HG03139 (cell line): Measurements from ENCODE around the gene DNAH1.

Experiments used
- ATAC-seq: cut with Tn5 transposase; IDR thresholded peaks from one replicate; pipeline ENCODE4 v1.9.1; 2021; ENCODE audit not compliant: unreplicated experiment

The DNAH1 gene

DNA sequence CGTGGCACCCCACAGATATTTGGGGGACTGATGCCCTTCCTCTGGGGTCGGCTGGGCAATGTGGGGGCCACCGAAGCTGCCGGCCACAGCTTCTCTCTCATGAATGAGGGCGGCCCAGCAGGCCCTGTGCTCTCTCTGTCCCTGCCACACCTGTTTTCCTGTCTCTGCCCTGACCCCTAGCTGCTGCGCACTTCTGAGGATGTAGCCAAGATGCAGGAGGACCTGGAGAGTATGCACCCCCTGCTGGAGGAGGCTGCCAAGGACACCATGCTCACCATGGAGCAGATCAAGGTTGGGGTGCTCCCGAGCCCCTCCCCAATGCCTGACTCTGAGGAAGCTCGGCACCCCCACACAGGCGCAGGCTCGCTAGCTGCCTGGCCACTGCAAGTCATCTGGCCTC is 69.0 kb downstream of the DNAH1 start:
- no peak for ATAC-seq

DNA sequence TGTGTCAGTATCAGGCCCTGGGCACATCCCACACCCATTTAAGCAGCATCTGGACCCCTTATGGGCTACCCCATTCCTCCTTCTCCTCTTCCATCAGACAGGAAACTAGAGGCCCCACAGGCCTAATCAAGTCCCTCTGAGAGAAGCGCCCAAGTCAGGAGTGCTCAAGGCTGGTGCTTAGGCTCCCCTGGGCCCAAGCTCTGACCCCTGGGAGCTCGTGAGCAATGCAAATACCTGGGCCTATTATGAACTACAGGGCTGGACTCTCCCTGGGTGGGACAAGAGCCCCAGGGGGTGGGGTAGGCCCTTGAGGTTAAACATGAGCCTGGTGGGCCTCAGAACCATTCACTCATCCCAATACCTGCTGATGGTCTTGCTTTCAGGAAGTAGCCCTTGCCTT is 71.4 kb downstream of the DNAH1 start:
- no peak for ATAC-seq

- no peak for ATAC-seq
Observed at GRCh38 chr3:52388348-52388821, 72.3 kb downstream of the DNAH1 start.

GRCh38 chr3:52388933-52389332 is 72.8 kb downstream of the DNAH1 start:
- ATAC-seq: no peak

DNA sequence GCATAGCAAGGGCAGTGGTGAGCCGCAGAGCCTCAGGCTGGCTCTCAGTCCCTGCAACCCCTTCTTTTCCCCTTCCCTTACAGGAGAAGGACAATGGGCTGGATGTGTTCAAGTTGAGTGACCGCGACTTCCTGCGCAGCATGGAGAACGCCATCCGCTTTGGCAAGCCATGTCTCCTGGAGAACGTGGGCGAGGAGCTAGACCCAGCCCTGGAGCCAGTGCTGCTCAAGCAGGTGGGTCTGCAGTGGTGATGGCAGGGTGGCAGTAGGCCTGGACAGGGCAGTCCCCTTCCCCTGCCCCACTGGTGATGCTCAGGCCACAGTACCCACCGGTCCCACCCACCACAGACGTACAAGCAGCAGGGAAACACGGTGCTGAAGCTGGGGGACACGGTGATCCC is 75.0 kb downstream of the DNAH1 start:
- no peak for ATAC-seq

- ATAC-seq: no peak
Observed at GRCh38 chr3:52392216-52392930, 76.3 kb downstream of the DNAH1 start.

DNA sequence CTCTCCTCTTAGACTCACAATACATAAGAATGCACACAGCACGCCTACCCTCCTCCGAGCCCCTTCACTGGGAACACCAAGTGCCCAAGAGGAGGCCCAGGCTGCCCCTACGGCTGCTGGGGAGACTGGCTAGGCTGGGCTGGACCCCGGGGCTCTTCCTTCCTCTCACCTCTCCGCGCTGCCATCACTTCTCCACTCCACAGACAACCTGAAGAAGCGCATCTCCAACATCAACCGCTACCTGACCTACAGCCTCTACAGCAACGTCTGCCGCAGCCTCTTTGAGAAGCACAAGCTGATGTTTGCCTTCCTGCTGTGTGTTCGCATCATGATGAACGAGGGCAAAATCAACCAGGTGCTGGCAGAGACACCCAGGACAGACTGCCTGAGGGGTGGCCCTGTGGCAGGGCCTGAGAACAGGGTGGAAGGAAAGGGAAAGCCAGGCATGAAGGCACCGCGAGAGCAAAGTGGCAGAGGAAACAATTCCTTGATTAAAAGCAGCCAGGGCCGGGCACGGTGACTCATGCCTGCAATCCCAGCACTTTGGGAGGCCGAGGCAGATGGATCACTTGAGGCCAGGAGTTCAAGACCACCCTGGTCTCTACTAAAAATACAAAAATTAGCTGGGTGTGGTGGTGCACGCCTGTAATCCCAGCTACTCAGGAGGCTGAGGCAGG is 77.2 kb downstream of the DNAH1 start:
- ATAC-seq: no peak

DNA sequence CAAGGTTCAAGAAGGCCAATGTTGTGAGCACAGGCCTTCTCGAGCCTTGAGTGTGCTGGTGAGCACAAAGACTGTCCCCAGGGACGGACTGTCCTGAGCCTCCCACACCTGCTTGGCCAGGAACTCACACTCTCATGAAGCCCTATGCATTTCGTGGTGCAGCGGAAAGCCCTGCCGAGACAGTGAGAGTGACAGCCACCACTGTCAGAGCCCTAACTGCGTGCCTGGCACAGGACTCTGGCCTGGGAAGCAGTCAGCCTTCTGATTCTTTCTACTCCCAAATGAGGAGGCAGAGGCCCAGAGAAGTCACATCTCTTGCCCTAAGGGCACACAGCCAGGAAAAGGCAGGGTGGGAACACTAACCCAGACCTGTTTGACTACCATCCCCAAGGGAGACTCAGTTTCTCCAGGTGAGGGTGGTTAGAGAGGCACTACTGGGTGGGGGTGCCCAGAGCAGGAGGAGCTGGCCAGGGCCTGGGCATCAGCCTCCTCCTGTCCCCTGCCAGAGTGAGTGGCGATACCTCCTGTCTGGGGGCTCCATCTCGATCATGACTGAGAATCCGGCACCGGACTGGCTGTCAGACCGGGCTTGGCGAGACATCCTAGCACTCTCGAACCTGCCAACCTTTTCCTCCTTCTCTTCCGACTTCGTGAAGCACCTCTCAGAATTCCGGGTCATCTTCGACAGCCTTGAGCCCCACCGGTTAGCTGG is 78.0 kb downstream of the DNAH1 start:
- no peak for ATAC-seq

DNA sequence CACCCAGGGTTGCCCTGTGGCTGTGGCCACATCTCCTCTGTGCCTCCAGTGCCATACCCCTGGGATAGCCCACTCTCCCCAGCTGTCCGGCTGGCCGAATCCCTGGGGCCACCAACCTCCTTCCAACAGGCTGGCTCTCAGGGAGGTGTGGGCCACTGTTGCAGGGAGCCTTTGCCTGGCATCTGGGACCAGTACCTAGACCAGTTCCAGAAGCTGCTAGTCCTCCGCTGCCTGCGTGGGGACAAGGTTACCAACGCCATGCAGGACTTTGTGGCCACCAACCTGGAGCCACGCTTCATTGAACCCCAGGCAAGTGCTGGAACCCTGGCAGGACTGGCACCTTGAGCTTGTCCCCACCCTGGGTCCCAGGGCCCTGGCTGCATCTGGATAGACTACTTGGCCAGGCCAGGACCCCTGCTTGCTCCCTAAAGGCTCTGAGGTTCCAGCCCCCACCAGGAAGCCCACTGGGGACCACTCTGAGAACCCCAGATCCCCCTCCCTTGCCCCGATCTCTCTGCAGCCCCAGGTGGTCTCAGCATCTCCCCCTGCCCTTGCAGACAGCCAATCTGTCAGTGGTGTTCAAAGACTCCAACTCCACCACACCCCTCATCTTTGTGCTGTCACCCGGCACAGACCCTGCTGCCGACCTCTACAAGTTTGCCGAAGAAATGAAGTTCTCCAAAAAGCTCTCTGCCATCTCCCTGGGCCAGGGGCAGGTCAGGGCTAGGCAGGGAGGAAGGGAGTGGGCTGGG is 78.8 kb downstream of the DNAH1 start:
- no peak for ATAC-seq

DNA sequence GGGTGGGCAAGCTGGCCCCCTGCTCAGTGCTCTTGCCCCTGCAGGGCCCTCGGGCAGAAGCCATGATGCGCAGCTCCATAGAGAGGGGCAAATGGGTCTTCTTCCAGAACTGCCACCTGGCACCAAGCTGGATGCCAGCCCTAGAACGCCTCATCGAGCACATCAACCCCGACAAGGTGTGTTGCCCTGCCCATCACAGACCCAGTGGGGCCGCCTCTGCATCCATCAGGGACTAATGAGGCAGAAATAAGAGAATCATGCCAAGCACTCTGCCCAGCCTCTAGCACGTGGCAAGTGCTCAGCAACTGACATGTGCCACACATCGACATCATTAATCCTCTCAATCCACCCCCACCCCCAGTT is 79.4 kb downstream of the DNAH1 start:
- no peak for ATAC-seq

DNA sequence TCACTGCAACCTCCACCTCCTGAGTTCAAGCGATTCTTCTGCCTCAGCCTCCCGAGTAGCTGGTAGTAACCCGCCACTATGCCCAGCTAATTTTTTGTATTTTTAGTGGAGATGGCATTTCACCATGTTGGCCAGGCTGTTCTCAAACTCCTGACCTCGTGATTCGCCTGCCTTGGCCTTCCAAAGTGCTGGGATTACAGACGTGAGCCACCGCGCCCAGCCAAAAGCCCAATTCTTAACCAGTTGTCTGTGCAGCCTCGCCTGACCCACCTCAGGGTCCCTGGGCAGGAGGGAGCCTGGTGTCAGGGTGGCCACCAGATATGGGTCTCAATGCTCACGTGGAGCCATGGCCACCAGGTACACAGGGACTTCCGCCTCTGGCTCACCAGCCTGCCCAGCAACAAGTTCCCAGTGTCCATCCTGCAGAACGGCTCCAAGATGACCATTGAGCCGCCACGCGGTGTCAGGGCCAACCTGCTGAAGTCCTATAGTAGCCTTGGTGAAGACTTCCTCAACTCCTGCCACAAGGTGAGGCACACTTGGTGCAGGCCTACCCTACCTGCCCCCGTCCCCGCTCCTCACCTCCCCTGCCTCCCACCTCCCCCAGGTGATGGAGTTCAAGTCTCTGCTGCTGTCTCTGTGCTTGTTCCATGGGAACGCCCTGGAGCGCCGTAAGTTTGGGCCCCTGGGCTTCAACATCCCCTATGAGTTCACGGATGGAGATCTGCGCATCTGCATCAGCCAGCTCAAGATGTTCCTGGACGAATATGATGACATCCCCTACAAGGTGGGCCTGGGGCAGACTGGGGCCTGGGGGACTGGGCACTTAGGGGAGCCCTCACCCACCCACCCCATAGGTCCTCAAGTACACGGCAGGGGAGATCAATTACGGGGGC is 80.1 kb downstream of the DNAH1 start:
- no peak for ATAC-seq

DNA sequence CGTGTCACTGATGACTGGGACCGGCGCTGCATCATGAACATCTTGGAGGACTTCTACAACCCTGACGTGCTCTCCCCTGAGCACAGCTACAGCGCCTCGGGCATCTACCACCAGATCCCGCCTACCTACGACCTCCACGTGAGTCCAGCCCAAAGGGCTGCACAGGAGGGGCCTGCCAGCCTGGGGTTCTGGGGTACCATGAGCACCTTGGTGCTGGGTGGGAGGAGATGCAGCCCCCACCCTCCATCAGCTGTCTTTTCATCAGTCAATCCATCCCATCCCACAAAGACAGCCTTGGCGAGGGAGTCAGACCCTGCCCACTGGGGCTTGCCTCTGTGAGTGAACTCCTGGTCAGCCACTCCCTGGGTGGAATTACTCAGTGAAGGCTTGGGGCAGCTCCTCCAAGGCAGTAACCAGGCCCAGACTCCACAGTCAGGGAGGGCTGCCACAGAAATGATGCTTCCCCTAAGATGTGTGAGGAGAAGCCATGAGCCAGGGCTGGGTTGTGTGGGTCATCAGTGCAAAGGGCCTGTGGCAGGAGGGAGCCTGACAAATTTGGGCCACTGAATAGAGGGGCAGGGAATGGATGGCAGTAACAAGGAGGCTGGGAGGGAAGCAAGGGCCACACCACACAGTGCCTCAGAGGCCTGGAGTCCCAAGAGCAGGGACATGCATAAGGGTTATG is 80.9 kb downstream of the DNAH1 start:
- no peak for ATAC-seq

DNA sequence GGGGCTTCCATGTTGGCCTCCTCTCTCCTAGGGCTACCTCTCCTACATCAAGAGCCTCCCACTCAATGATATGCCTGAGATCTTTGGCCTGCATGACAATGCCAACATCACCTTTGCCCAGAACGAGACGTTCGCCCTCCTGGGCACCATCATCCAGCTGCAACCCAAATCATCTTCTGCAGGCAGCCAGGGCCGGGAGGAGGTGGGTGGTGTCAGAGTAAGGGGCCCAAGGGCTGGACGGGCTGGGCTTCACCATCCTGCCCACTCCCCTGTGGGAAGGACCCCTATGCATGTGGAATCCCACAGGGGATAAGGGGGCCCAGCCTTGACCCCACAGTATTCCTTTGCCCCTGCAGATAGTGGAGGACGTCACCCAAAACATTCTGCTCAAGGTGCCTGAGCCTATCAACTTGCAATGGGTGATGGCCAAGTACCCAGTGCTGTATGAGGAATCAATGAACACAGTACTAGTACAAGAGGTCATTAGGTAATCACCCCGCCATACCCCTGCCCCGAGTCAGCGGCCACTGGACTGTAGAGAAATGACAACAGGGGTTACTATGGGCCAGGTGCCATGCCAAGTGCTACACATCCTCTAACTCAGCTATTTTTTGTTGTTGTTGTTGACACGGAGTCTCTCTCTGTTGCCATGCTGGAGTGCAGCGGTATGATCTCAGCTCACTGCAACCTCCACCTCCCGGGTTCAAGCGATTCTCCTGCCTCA is 81.7 kb downstream of the DNAH1 start:
- ATAC-seq: no peak

DNA sequence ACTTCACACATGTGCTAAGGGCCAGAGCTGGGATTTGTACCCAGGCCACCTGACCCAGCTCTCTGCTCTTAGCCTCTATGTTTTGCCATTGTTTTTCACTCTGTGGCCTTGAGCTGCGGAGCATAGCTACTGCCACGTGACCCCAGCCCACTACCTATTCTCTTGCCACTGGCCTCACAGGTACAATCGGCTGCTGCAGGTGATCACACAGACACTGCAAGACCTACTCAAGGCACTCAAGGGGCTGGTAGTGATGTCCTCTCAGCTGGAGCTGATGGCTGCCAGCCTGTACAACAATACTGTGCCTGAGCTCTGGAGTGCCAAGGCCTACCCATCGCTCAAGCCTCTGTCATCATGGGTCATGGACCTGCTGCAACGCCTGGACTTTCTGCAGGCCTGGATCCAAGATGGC is 82.6 kb downstream of the DNAH1 start:
- no peak for ATAC-seq

GRCh38 chr3:52399131-52399530 is 83.0 kb downstream of the DNAH1 start:
- no peak for ATAC-seq

DNA sequence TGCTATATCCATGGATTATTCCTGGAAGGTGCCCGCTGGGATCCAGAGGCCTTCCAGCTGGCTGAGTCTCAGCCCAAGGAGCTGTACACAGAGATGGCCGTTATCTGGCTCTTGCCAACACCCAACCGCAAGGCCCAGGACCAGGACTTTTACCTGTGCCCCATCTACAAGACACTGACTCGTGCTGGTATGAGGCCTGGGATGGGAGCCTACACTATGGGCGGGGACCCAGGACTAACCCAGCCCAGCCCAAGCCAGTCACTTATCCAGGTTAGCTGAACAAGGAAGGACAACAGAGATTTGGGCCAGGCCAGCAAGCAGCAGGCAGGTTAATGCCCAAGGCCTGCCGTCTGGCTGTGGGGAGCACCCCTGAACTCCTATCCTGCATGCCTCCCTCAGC is 83.5 kb downstream of the DNAH1 start:
- no peak for ATAC-seq

DNA sequence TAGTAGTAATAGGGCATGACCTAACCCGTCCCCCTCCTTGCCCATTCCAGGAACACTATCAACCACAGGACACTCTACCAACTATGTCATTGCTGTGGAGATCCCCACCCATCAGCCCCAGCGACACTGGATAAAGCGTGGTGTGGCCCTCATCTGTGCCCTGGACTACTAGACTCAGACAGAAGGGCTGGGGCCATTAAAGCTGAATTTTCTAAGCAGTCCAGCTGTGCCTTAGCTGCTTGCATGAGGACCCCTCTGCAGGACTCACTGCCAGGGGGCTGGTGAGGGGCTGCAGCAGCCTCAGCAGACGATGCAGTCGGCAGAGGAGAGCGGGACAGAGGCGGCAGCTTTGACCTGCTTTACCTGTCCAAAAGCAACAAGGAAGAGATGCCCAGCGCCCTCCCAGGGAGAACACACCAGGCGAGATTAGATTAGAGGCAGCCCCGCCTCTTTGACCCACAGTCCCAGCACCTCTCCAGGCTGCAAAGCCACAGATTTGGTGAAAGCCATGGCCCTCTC is 84.2 kb downstream of the DNAH1 start:
- ATAC-seq: no peak

- no peak for ATAC-seq
Observed at GRCh38 chr3:52401021-52401420, 84.9 kb downstream of the DNAH1 start.

DNA sequence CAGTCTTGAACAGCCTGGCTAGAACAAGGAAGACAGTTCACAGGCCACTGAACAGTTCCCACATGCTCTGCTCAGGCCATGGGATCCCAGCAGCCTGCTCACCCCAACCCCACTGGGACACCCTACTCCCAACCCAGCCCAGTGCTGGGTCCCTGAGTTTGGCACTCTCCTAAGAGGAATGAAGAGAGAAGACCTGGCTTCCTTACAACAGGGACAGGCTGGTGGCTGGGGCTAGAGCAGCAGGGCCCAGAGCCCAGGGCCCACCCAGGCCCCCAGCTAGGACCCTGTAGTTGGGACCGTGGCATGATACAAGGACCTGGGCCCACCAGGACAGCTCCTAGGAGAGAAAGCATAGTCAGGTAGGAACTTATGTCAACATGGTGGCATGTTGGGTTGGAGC is 85.4 kb downstream of the DNAH1 start:
- no peak for ATAC-seq
